Islet precursor cell (in vitro differentiated cells): Measurements from ENCODE around the gene FBXO42.
"Not testable (repeated sequence)": the region's sequence is repeated elsewhere in the genome, so short reads cannot be mapped to it uniquely, and the experiment has no call there.

Experiments
- DNase-seq: peaks from one replicate; pipeline ENCODE4 v3.0.0-alpha.2; 2018

Gene FBXO42

DNA sequence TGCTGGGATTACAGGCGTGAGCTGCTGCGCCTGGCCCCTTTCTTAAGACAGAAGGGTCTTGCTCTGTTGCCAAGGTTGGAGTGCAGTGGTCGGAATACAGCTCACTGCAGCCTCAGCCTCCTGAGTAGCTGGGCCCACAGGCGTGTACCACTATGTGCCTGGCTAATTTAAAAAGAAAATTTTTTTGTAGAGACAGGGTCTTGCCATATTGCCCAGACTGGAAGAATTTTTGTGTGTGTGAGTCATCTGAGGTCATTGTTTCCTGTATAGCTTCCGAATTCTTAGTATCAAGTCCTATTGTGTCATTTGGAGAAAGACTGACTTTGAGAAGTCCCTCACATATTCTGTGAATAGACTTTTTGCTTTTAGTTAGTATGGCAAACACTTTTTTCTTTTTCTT lies 19.4 kb upstream of the FBXO42 start:
- DNase-seq: no peak

DNA sequence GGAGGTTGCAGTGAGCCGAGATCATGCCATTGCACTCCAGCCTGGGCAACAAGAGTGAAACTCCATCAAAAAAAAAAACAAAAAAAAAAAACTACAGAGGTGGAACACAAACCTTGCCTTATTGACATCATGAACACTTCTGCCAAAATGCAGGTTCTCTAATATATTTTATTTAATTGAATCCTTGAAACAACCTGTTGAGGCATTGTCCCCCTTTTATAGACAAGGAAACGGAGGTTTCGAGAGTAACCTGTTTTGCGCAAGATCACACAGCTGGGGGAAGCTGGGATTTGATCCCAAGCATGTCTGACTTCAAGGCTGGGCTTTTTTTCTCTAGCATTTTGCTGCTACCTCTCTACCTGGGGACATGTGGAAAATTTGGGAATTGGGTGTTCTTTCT lies 17.5 kb upstream of the FBXO42 start:
- no peak for DNase-seq

DNA sequence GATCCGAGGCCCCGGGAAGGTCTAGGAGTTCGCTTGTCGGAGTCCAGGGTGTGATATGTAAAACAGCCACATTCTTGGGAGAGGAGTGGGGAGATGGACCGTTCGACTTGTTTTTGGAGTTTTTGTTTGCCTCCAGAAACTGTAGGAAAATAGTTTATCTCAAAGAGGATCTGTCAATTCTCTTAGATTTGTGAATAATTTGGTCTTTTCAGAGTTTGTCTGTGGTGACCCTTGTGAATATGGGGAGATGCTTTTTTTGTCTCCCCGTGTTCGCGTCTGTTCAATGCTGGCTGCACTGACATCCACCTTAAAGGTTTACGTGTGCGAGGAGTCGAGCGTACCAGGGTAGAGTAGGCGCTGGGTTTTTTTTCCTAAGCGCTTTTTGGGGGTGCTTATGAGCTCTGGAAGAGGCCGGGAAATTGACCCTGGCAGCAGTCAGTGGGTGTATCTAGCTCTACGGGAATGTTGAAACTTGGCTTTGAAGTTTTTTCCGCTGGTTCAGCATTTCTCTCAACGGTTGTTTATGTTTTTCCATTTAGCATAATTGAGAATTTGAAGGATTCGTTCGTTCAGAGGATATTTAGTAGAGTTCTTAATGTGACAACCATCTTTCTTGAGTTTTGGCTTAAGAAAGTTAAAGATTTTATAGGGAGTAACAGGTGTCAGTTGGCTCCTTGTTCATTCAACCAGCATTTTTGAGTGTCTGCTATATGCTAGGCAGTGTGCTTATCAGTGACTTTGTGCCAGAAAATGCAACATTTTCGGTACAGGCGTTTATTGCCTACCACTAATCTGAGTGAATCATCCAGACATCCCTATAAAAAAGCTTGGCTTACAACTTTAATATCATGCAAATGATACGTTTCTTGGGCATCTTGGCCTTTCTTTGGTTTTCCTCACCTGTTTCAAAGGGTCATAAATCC lies 15.9 kb upstream of the FBXO42 start:
- no peak for DNase-seq

DNA sequence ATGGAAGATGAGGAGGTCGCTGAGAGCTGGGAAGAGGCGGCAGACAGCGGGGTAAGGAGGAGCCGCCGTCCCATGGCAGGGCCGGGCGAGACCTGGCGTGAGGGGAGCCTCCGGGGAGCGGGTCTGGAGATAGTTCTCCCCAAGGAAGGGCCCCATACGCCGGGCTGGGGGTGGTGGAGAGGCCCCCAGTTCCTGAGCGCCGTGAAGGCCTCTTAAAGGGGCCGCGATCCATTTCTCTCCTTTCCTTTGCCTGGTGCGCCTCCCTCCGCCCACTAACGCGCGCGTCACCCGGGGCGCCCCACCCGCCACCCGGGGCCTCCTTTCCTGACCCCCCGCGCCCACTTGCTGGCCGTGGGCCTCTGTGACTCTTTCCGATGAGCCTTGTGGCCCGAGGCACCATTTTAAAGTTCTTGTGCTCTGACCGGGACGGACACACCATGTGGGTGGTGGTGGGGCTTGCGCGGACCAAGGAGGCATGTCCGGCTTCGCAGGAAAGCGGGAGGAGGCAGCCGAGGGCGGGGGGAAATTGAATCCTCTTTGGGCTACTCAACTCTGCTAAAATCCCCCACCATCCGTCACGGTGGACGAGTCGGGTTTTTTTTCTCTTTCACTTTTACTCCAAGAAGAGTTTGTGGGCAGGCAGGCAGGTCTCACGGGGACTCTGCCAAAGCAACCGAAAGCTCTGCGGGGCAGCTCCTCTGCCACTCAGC lies 15.1 kb upstream of the FBXO42 start:
- DNase-seq: peak; percentile 88

DNA sequence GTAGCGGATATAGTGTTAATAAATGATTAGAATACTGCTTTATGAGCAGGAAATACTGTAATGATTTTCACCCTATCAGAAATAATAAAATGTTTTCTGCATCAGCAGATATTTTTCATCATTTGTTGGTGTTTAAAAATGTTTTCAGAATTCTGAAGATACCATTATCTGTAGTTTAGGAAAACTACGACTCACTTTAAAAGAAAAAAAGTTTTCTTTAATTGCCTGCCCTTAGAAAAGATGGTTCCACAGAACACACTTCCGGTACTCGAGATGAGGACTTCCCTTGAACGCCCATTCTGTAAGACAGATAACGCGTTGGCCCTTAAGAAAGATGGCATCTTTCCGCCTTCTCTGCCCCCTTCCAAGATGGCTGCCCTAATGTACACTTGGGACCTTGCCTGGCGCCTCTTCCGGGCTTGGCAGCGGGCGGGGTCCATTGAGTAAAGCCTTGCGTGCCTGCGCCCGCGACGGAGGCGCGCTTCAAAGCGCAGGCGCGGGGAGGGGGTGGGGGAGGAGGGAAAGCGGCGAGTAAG lies 14.5 kb upstream of the FBXO42 start, which contains the start of gene SZRD1:
Gene SZRD1 (plus strand): TSS at position 521 of the 536 bp plus-strand sequence. CDS start 16 bp downstream, outside the sequence.
- peak; percentile 99 for DNase-seq

DNA sequence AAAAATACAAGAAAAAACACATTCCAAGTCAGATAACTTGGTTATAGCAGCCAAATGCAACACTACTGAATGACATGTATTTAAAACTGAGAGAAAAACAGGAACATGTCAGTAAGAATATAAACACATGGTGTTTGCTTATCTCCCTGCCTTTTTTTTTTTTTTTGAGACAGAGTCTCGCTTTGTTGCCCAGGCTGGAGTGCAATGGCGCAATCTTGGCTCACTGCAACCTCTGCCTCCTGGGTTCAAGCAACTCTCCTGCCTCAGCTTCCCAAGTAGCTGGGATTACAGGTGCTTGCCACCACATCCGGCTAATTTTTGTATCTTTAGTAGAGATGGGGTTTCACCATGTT lies 12.8 kb upstream of the FBXO42 start:
- DNase-seq: not testable (repeated sequence)

DNA sequence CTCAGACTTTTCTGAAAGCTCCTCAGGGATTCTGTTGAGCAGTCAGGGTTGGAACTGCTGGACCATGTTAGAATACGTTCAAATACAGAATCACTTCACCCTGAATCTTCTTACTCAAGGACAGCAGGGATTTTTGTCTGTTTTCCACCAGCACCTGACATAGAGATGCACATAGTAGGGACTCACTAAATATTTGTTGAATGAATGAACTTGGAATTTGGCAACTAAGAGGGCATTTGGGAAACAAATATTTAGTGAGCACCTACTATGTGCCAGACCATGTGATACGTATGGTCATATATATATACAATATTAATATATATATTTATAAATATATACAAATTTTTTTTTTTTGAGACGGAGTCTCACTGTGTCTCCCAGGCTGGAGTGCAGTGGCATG lies 4.6 kb upstream of the FBXO42 start:
- no peak for DNase-seq

DNA sequence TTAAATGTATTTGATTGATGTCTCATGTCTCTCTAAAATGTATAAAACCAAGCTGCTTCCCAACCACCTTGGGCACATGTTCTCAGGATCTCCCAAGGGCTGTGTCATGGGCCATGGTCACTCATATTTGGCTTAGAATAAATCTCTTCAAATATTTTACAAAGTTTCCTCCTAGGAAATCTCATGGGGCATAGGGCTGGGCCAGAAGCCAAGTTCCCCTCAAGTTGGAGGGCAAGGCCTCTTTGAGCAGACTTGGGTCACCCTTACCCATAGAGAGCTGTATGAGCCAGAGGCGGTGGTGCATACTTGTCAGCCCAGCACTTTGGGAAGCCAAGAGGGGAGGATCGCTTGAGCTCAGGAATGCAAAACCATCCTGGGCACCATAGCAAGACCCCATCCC lies 2.3 kb upstream of the FBXO42 start:
- DNase-seq: no peak

DNA sequence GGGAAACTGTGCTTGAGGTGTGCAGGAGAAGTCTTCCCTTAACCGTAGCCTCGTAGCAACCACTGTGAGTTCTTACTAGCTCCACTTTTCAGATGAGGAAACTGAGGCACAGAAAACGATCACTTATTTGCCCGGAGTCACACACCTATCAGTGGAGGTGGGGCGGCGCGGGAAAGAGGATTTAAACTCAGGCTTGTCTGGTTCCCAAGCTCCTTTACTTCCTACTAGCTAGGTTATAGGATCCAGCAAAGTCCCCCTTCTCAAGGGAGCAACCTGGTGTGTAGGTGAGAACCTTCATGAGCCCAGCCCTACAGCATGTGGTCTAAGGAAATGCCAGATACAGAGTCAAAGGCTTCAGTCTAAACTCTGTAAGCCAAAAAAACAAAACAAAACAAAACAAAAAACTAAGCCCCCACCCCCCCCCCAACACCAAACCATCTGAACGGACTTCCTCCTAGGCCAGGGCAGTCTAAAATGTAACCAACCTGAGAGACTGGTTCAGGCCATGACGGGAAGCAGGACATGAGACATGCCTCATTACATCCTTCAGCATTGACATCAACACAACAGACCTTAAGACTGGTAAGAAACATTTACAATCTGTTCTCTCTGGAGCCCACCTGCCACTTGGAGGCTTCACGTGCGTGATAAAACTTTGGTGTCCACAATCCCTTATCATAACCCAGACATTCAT lies 709 bp upstream of the FBXO42 start:
- DNase-seq: no peak

DNA sequence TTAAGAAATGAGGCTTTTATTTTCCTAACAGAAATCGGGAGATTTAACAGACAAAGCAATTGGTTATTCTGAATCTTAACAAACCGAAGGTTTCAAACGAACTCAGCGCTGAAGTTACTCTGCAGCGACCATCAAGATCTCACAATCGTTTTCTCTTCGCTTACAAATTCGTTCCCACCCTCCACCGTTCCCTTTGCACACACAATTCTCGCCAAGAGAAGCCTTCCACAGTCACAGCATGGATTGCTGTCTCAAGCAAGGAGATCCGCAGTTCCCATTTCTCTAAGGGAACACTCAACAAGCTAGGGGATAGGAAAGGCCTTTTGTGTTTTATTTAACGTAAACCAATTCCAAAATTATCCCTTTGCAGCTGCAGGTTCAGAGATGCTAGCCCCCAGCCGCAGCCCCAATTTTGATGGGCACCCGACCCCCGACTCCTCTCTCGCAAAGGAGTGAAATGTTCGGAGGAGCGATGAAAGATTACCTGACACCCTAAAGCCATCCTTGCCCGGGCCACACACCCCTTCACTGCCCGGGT lies 755 bp downstream of the FBXO42 start:
- peak; percentile 57 for DNase-seq

DNA sequence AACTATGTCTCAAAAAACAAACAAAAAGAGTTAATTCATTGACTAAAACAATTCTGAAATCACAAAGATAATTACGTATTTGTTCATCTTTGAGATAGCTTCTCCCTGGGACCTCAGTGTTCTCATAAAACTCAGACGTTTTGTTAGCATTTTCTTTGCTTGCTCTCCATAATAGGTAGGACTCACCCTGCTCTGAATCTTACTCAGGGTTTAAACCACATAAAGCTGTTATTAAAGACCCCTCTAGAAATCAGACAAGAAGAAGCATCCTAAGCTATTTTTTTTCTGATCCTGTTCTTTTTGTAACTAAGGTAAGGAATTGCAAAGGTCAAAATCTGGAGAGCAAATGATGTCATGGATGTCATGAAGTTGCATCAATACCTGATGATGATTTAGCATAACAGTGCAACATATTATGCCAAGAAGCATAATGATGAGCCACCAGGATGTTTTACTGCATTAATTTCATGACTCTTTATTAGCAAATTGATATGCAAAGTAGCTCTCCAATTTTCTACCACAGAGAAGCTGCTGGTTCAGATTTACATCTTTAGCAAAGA lies 2.4 kb downstream of the FBXO42 start:
- DNase-seq: no peak

DNA sequence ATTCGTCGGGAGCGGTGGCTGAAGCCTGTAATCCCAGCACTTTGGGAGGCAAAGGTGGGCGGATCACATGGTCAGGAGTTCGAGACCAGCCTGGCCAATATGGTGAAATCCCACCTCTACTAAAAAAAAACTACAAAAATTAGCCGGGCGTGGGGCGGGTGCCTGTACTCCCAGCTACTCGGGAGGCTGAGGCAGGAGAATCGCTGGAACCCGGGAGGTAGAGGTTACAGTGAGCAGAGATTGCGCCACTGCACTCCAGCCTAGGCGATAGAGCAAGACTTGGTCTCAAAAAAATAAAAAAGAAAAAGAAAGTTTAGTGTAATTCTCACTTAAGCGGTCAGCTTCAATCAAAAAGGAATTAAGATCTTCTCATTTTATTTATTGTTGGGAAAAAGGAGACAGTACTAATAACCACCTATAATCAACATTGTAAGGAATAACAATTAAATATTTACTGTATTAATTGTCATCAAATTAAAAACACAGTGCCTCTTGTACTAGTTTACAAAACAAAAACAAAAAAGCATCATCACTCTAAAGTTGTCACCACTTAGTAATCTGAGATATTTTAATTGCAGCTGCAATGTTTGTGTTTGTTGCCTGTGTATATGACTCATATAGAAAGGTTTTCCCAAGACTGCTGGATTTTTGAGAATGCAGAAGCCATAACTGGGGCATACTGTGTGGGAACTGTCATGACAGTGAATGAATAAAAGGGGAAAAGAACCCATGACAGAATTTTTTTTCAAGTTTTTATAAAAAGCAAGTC lies 3.7 kb downstream of the FBXO42 start:
- DNase-seq: peak; percentile 59

DNA sequence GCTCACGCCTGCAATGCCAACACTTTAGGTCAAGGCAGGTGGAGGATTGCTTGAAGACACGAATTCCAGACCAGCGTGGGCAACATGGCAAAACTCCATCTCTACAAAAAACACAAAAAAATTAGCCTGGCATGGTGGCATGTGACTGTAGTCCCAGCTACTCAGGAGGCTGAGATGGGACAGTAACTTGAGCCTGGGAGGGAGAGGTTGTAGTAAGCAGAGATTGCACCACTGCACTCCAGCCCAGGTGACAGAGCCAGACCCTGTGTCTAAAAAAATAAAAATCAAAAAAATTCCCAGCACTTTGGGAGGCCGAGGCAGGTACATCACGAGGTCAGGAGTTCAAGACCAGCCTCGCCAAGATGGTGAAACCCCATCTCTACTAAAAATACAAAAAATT lies 9.0 kb downstream of the FBXO42 start:
- DNase-seq: not testable (repeated sequence)

DNA sequence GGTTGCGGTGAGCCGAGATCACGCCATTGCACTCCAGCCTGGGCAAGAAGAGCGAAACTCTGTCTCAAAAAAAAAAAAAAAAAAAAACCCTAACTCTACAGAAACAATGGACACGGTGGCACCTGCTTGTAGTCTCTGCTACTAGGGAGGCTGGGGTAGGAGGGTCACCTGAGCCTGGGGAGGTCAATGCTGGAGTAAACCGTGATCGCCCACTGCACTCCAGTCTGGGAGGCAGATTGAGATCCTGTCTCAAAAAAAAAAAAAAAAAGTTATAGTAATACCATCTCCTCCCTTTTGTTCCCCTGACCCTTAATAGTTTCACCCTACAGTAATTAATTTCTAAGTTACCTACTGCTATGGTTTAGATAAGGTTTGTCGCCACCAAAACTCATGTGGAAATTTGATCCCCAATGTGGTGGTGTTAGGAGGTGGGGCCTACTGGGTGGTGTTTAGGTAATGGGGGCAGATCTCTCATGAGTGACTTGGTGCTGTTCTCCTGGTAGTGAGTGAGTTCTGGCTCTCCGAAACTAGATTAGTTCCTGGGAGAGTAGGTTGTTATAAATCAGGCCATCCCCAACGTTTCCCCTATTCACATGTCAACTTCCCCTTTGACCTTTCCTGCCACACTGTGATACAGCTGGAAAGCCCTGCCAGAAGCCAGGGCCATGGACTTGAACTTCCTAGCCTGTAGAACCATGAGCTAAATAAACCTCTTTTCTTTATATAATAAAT lies 9.8 kb downstream of the FBXO42 start:
- no peak for DNase-seq

DNA sequence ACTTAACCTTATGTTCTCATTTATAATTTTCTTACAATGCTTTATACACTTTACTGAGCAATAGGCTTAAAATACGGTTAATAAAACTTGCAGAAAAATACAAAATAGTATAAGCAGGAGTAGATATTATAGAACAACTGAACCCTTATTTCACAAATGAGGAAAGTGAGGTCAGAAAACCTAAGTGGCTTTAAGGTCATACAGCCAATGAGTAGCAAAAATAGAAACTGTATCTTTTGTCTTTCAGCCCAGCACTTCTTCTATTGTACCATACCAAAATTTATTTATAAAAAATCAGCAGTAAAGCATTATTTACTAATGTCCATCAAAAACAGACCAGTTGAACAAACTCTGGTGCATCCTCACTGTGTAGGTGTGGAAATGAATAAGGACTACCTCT lies 11.6 kb downstream of the FBXO42 start:
- no peak for DNase-seq

DNA sequence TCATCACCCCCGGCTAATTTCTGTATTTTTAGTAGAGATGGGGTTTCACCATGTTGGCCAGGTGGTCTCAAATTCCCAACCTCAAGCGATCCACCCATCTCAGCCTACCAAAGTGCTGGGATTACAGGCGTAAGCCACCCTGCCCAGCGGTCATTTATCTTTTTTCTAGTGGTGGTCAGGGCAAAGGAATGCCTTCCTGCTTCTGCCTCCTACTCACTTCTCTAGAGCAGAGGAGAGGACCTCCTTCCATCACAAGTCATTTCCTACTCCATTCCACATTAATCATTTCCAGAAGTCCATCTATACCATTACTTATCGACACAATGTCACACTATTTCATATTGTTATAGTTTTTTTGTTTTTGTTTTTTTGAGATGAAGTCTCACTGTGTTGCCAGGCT lies 13.3 kb downstream of the FBXO42 start:
- no peak for DNase-seq

DNA sequence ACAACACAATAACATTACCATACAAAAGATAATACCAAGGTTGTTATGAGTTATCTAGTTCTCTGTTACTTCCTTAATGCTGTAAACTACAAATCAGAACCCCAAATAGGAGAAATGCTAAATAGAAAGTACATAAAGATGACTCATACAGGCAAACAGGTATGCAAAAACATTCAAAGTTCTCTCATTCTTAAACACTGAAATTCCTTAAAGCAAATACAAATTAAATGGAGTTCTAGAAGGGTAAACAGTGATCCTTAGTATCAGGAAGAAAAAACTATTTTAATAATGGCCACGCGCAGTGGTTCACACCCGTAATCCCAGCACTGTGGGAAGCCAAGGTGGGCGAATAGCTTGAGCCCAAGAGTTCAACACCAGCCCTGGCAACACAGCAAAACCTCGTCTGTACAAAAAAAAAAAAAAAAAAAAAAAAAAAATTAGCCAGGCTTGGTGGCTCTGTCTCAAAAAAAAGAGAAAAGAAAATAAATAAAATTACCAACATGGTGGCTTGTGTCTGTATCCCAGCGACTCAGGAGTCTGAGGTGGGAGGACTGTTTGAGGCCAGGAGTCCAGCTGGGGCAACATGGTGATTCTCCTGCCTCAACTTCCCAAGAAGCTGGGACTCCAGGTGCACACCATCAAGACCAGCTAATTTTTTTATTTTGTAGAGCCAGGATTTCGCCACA lies 17.5 kb downstream of the FBXO42 start:
- no peak for DNase-seq

DNA sequence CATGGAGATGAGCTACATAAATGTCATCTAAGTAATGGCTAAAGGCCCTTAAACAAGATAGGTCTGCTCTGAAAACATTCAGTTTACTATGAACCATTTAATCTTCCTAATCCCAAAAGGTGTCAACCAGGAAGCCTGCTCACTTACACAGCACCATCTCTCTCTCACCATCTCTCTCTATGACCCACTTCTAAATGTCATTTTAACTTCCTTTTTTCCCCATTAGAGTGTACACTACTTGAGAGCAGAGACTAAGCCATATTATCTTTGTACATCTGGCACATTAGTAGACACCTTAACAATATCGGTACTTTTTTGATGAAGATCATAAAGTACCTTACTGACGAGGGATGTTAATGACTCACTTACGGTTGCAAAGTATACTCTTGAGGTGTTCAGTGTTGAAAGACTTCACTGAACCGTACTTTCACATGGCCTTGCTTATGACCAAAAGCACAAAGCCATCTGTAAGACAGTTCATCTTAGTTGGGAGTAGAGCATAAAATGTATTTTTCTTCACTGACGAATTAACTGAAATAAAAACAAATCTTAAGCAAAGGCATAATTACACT lies 25.4 kb downstream of the FBXO42 start:
- no peak for DNase-seq

DNA sequence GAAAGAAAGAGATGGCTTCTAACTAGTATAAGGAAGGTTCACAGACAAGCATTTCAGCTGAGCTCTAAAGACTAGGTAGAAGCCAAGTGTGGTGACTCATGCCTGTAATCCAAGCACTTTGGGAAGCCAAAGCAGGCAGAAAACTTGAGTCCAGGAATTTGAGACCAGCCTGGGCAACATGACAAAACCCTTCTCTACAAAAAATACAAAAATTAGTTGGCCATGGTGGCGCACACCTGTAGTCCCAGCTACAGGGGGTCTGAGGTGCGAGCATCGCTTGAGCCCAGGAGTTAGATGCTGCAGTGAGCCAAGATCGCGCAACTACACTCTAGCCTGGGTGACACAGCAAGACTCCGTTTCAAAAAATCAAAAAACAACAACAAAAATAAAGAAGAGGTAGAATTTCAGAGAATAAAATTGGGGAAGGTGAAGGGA lies 27.8 kb downstream of the FBXO42 start:
- peak; percentile 79 for DNase-seq
